Mucosa of descending colon (tissue), 3 donors: Measurements from ENCODE around the gene MACROD1. TPM values are rescaled to one million over a fixed set of nuclear protein-coding genes. Genes with fewer than 3 reads are reported as not detected.

Experiments used
- ATAC-seq: fragments of 200-7000 bp; cut with Tn5 transposase; one replicate; pipeline ENCODE4 v1.9.1; 2020; ENCODE audit warnings: mild to moderate bottlenecking, moderate library complexity
- DNase-seq, 3 donors: peaks; one replicate each; pipeline ENCODE4 v3.0.0-alpha.2; 2020
- H3K36me3 ChIP-seq: fragments of 200-600 bp; one replicate; pipeline ENCODE4 v1.8.0; 2021; ENCODE audit warnings: low read depth, mild to moderate bottlenecking
- H3K4me1 ChIP-seq: fragments of 200-600 bp; one replicate; pipeline ENCODE4 v1.8.0; 2021; ENCODE audit warnings: low read depth, mild to moderate bottlenecking
- H3K4me3 ChIP-seq: fragments of 200-600 bp; one replicate; pipeline ENCODE4 v1.8.0; 2021; ENCODE audit warnings: mild to moderate bottlenecking
- H3K9me3 ChIP-seq: fragments of 200-600 bp; one replicate; pipeline ENCODE4 v1.8.0; 2021; ENCODE audit warnings: mild to moderate bottlenecking
- intact Hi-C, 2 donors: fragments of 100-400 bp; cut with DNase I in 1 of 2; cut with micrococcal nuclease in 1 of 2; formaldehyde crosslinking; loops; one replicate each; pipeline versions ENCODE4 v1.11.0 to v1.11.1; 2022; cut with DNase I, micrococcal nuclease
- total RNA-seq, 3 donors: library from RNA; stranded (reverse); fragmentation: NEBNext Ultra II Directional in 2 of 3; extraction: Animal tissue kit (Norgen Biotek cat#: 25700) in 2 of 3; gene quantifications; one replicate each; pipeline versions ENCODE4 v1.2.1 to v1.2.4, GENCODE V29; 2021 to 2023
- TF ChIP-seq, protein P1 (sequence below): fragments of 200-600 bp; IDR thresholded peaks from one replicate; pipeline ENCODE4 v1.8.0; 2022; ENCODE audit warnings: antibody characterized with exemption, mild to moderate bottlenecking
- donor health status: DM: no; HTN: no; CAD: no; lungs with moderate emphysema.
- donor health status: DM: no; HTN: no; CAD: no.
- donor health status: DM: no; HTN: yes; CAD: no.

Gene MACROD1
- total RNA-seq, 3 donors from 2014 or later = 26.7 to 38.7 (median 38.1) TPM

DNA sequence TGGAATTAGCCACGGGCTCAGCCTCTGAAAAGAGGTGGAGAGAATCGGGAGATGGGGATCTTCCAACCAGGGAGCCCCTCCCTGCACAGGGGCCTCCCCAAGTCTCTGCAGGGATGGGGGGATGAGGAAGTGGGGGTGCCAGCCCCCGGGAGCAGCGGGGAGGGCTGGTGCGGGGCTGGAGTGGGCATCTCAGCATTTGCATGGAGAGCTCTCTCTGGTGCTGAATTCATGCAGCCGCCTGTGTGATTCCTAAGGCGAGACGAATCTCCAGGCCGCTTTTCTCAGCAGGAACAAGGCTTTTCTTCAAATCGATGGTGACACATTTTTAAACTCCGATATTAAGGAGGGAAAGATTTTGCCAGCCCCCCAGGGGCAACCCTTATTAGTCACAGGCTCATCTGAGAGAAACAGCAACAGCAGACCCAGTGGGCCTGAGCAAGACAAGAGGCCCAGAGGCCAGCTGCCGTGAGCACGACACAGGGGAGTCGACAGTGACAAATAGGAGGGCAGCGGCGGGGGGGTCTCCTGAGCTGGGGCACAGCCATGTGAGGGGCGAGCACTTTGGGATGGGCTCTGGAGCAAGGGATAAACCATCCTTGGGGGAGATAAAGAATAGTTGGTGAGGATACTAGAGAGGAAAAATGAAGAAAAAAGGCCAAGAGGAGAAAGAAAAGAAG is 29.0 kb downstream of the MACROD1 start:
- Histone ChIP-seq H3K4me1 (no peaks in the 10 kb centered on the region), H3K9me3 (no peaks in the 10 kb centered on the region), H3K36me3 (no peaks in the 10 kb centered on the region), H3K4me3 (no peak overlapping the region)
- TF ChIP-seq, protein P1, sequence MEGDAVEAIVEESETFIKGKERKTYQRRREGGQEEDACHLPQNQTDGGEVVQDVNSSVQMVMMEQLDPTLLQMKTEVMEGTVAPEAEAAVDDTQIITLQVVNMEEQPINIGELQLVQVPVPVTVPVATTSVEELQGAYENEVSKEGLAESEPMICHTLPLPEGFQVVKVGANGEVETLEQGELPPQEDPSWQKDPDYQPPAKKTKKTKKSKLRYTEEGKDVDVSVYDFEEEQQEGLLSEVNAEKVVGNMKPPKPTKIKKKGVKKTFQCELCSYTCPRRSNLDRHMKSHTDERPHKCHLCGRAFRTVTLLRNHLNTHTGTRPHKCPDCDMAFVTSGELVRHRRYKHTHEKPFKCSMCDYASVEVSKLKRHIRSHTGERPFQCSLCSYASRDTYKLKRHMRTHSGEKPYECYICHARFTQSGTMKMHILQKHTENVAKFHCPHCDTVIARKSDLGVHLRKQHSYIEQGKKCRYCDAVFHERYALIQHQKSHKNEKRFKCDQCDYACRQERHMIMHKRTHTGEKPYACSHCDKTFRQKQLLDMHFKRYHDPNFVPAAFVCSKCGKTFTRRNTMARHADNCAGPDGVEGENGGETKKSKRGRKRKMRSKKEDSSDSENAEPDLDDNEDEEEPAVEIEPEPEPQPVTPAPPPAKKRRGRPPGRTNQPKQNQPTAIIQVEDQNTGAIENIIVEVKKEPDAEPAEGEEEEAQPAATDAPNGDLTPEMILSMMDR = no peak
- ATAC-seq = no peak
- no peak for DNase-seq
- intact Hi-C loops = no loop called here

DNA sequence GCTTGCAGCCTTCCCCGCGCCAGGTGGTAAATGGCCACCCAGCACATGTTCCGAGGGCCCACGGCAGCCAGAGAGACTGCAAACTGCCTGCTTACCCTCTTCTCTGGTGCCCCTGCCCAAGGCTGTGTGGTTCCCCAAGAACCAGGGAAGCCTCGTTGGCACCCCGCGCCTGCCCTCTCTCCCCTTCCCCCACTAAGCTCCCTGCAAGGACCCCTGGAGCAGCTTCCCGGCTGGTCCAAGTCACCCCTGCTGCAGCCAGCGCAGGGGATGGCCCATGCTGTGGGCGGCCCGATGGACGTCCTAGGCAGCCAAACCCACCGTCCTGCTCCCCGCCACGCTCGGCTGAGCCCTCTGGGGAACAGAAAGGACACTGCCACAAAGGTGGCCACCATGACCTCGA is 30.2 kb downstream of the MACROD1 start:
- H3K36me3 ChIP-seq = no peaks in the 10 kb centered on the region
- no peaks in the 10 kb centered on the region for H3K9me3 ChIP-seq
- no peaks in the 10 kb centered on the region for H3K4me1 ChIP-seq
- no peak for DNase-seq
- TF ChIP-seq, protein P1 = no peak
- H3K4me3 ChIP-seq = no peak overlapping the region
- intact Hi-C loops = no loop called here
- ATAC-seq = no peak

DNA sequence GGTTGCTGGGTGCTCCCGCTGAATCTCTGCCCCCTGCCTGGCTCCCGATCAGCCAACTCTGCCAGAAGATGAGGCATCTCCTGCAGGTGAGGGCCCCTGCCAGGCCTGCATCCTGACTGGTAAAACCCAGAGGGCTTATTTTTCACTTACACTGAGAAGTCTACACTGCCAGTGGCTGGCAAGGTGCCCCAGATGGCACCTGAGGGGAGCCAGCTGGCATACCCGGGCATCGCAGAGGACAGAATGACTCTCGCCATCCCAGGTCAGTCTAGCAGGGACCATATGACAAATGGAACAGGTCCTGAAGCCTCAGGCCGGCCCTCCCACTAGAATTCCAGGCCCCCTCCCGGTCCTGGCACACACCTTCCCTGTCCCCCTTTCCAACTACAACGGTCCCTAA is 30.9 kb downstream of the MACROD1 start:
- no peak for ATAC-seq

DNA sequence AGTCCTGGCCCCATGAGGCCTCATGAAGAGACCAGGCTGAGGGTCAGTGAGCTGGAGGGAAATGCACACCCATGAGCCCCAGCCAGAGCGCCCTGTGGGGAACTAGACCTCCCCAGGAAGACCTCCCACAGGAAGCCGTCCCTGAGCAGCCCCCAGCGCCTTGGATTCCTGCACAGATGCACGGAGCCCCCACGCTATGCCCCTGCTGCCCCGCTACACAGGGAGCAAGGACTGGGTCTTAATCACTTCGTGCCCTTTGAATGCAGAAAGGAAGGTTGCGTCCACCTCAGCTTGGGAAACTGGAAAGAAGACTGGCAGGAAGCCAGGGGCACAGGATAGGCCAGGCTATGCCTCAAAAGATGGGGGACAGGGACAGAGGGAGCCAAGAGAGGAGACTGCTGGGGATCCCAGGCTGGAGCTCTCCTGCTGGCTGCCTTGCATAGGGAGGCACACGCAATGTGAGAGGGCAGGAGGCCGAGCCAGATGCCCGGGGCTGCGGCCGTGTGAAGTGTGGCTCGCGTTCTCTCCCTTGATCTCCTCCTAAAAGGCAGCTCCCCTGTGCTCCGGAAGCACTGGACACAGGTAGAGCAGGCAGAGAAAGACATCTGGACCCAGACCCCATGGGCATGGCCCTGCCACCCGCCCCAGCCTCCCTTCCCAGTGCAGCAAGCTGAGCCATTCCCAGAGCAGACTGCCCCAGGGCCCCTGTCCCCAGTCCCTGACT is 32.8 kb downstream of the MACROD1 start:
- H3K4me1 ChIP-seq = no peaks in the 10 kb centered on the region
- intact Hi-C loops = no loop called here
- DNase-seq = no peak
- no peaks in the 10 kb centered on the region for H3K9me3 ChIP-seq
- H3K4me3 ChIP-seq = no peak overlapping the region
- ATAC-seq = no peak
- H3K36me3 ChIP-seq = no peaks in the 10 kb centered on the region
- TF ChIP-seq, protein P1 = no peak

More for the DNA sequence above, 30.9 kb downstream of the MACROD1 start:
- Histone ChIP-seq H3K9me3 (no peaks in the 10 kb centered on the region), H3K4me3 (no peak overlapping the region), H3K36me3 (no peaks in the 10 kb centered on the region), H3K4me1 (no peaks in the 10 kb centered on the region)
- DNase-seq = no peak
- intact Hi-C loops = no loop called here
- TF ChIP-seq, protein P1 = no peak

DNA sequence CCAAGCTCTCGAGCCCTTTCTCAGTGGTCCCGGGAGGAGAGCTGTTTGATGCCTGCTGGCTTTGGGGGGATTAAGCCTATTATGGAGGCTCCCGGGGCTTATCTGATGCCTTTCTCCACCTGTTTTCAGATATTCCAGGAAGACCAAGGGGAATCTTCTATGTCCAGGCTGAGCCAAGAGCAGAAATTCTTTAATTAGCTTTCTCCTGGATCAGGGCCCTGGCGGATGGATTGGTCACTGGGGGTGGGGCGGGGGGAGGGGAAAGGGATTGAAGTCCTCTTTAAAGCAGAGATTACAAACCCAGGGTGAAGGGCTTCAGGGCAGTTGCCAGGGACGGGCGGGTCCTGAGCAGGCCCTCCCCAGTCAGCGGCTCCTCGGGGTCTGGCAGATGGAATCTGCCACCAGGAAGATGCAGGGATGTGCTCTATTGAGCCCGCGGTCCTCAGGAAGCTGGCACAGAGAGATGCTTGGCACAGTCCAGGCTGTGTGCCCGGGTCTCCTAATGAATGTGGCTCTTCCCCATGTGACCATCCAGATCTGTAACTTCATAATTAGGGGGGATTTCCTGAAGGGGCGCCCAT is 33.6 kb downstream of the MACROD1 start:
- DNase-seq = no peak
- Histone ChIP-seq H3K9me3 (no peaks in the 10 kb centered on the region), H3K36me3 (no peaks in the 10 kb centered on the region), H3K4me3 (no peak overlapping the region), H3K4me1 (no peaks in the 10 kb centered on the region)
- TF ChIP-seq, protein P1 = no peak
- ATAC-seq = no peak
- intact Hi-C loops = no loop called here
